Measurements from ENCODE around the gene GPSM3. TPM values are rescaled to one million over a fixed set of nuclear protein-coding genes. Genes with fewer than 3 reads are reported as not detected.

Gene GPSM3
- polyA plus RNA-seq, 1 experiment = 4.7 TPM

DNA sequence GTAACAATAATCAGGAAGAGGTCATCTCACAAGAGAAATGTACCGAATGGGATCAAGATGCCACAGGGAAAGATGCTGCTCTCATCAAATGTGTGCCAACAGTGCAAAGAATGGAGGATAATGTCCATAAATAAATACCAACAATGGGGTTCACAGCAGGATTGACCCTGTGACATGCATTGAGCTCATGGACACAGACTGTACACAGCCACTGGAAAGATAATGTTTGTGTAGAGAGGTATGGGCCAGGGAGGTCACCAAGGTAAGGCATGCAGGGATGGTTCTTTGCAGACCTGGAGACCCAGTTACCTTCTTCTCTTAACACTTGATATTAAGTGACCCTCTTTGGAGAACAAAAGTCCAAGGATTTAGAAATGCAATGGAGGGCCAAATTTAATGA is 18.0 kb downstream of the GPSM3 start:
- POLR2A ChIA-PET = no interaction called here

DNA sequence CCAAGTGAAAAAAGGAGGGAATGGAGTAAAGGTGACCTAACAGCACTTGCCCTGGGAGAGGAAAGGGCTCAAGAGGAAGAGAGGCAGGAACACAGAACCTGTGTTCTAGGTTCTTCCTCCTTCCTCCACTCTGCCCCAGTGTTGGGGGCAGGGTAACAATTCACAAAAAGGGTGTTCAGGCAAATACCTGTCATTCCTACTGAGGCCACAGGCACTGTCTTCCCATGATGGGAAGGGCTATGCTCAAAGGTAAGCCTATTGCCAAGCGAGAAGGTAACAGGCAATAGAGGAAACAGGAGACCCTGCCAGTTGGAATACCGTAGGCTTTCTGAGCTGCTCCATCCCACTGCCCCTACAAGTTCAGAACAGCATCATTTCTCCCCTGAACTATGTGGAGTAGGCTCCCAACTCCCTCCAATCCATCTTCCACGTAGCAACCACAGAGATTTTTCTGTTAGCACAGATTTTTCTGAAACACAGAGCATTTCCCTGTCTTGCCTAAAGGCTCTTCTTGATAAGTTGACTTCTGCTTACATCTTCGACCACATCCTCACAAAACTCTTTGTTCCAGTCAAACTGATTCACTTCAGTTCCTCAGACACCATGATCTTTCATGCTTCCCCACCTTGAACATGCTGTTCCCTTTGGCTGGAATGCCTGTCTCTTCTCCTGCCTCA is 19.3 kb downstream of the GPSM3 start:
- H3K9me3 ChIP-seq (ENCODE audit: control insufficient read depth, insufficient read depth, low read length) = peaks cover 3% of the 10 kb centered on the region; the same call in 1 of the 2 replicates
- ChIA-PET POLR2A (interaction anchor here (0.9 kb wide), 1 partner anchor 8 kb away, joined by 8 read pairs; no protein-coding TSS in a partner anchor), CTCF (interaction anchor here (1.3 kb wide), 1 partner anchor 55 kb away, joined by 4 read pairs; no protein-coding TSS in a partner anchor)
- TF ChIP-seq, protein P1, sequence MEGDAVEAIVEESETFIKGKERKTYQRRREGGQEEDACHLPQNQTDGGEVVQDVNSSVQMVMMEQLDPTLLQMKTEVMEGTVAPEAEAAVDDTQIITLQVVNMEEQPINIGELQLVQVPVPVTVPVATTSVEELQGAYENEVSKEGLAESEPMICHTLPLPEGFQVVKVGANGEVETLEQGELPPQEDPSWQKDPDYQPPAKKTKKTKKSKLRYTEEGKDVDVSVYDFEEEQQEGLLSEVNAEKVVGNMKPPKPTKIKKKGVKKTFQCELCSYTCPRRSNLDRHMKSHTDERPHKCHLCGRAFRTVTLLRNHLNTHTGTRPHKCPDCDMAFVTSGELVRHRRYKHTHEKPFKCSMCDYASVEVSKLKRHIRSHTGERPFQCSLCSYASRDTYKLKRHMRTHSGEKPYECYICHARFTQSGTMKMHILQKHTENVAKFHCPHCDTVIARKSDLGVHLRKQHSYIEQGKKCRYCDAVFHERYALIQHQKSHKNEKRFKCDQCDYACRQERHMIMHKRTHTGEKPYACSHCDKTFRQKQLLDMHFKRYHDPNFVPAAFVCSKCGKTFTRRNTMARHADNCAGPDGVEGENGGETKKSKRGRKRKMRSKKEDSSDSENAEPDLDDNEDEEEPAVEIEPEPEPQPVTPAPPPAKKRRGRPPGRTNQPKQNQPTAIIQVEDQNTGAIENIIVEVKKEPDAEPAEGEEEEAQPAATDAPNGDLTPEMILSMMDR (IDR thresholded peaks at IDR 0.05; ENCODE audit: low read depth, low read length) = no peak
- DNase-seq (ENCODE audit: low read depth, low spot score) = no peak
- peak overlapping the region; percentile 11 for H3K27ac ChIP-seq (ENCODE audit: low read depth, low read length)
- H3K4me3 ChIP-seq (ENCODE audit: low read depth, low read length) = no peak overlapping the region
- H3K27me3 ChIP-seq (ENCODE audit: control insufficient read depth, insufficient read depth, low read length) = no peaks in the 10 kb centered on the region

More for the DNA sequence above, 18.0 kb downstream of the GPSM3 start:
- TF ChIP-seq, protein P1 (IDR thresholded peaks at IDR 0.05; ENCODE audit: low read depth, low read length) = no peak
- H3K27me3 ChIP-seq (ENCODE audit: control insufficient read depth, insufficient read depth, low read length) = no peaks in the 10 kb centered on the region
- CTCF ChIA-PET = interaction anchor here (1.3 kb wide), 1 partner anchor 56 kb away, joined by 4 read pairs; no protein-coding TSS in a partner anchor
- DNase-seq (ENCODE audit: low read depth, low spot score) = no peak
- peaks cover 3% of the 10 kb centered on the region; the same call in 1 of the 2 replicates for H3K9me3 ChIP-seq (ENCODE audit: control insufficient read depth, insufficient read depth, low read length)
- H3K4me3 ChIP-seq (ENCODE audit: low read depth, low read length) = no peak overlapping the region
- no peak overlapping the region for H3K27ac ChIP-seq (ENCODE audit: low read depth, low read length)

DNA sequence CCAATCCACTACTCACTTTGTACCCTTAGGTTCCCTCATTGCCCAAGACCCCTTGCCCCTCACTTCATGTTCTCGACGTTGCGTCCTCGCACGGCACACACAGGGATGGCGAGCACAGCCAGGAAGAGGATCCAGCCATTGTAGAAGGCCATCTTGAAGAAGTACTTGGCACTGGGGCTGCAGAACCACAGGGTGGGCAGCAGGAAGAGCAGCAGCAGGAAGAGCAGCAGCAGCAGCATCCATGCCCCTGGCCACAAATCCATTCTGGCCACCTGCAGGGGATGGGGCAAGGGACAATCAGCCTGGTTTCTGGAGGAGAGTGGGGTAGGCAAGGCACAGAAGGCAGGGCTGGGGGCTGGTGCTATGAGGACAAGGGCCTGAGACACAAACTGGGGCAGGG is 21.2 kb downstream of the GPSM3 start:
- TF ChIP-seq, protein P1 (IDR thresholded peaks at IDR 0.05; ENCODE audit: low read depth, low read length) = no peak
- no peak overlapping the region for H3K27ac ChIP-seq (ENCODE audit: low read depth, low read length)
- ChIA-PET CTCF (no interaction called here), POLR2A (no interaction called here)
- H3K27me3 ChIP-seq (ENCODE audit: control insufficient read depth, insufficient read depth, low read length) = no peaks in the 10 kb centered on the region
- peaks cover 3% of the 10 kb centered on the region; the same call in 1 of the 2 replicates for H3K9me3 ChIP-seq (ENCODE audit: control insufficient read depth, insufficient read depth, low read length)
- H3K4me3 ChIP-seq (ENCODE audit: low read depth, low read length) = no peak overlapping the region
- no peak for DNase-seq (ENCODE audit: low read depth, low spot score)

DNA sequence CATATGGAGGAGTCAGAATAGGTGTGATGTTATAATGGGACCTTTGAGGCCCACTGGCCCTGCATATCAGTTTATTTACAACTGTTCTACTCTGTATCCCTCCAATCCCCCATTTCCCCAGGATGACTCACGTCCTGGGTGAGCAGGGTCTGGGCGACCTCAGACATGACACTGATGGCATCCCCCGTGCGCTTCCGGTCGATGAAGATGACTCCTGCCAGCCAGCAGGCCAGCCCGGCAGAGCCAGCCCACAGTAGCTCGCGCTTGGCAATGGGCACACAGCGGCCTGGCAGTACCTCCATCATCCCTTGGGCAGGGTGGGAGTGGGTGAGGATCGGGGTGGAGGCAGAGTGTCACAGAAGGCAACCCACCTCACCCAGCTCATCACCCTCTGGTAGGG is 22.1 kb downstream of the GPSM3 start:
- Histone ChIP-seq H3K27ac (ENCODE audit: low read depth, low read length) (no peak overlapping the region), H3K27me3 (ENCODE audit: control insufficient read depth, insufficient read depth, low read length) (no peaks in the 10 kb centered on the region), H3K4me3 (ENCODE audit: low read depth, low read length) (no peak overlapping the region), H3K9me3 (ENCODE audit: control insufficient read depth, insufficient read depth, low read length) (no peaks in the 10 kb centered on the region)
- ChIA-PET CTCF (interaction anchor here (1.6 kb wide), 1 partner anchor 52 kb away, joined by 4 read pairs; no protein-coding TSS in a partner anchor), POLR2A (no interaction called here)
- no peak for DNase-seq (ENCODE audit: low read depth, low spot score)
- TF ChIP-seq, protein P1 (IDR thresholded peaks at IDR 0.05; ENCODE audit: low read depth, low read length) = no peak

Measured in AG04450 (cell line).